Endothelial cell of umbilical vein (primary cell): ENCODE measurements around the gene SPRR1A. TPM values are rescaled to one million over a fixed set of nuclear protein-coding genes. Genes with fewer than 3 reads are reported as not detected.

Experiments used
- BruUV-seq: library from RNA; stranded (reverse); fragments of 400-500 nt; replicated peaks from 2 replicates; lab custom pipeline; 2021; lab: Mats Ljungman, UMichigan
- CTCF ChIA-PET: fragments of 300-600, 350-600 bp; sonication (Branson Sonifier 250); formaldehyde crosslinking; loops from one replicate; lab custom pipeline; 2021; ENCODE audit warnings: antibody characterized with exemption, inconsistent platforms; lab: Charles Lee
- POLR2A ChIA-PET: fragments of 300-600, 350-600 bp; sonication (Branson Sonifier 250); formaldehyde crosslinking; loops from one replicate; lab custom pipeline; 2021; ENCODE audit warnings: antibody characterized with exemption, inconsistent platforms; lab: Charles Lee
- DNase-seq: peaks from one replicate; pipeline ENCODE4 v3.0.0-alpha.2; 2011; ENCODE audit warnings: low read depth, low spot score
- FAIRE-seq: peaks from 2 replicates; lab custom pipeline; 2011; peaks lifted over from hg19 to GRCh38; lab: Jason Lieb, UNC
- H2AFZ ChIP-seq: 2 replicates; pipeline ENCODE4 v1.6.0; 2012; ENCODE audit warnings: low read depth, low read length, control low read depth, inconsistent platforms
- H3K27ac ChIP-seq: 2 replicates; pipeline ENCODE4 v1.5.1; 2011; ENCODE audit warnings: low read depth, mild to moderate bottlenecking, control low read depth, low read length, moderate library complexity; ENCODE audit not compliant: insufficient read depth
- H3K27me3 ChIP-seq, 2 experiments: 2 replicates each; pipeline versions ENCODE4 v1.6.0 to v1.6.1; 2011; ENCODE audit warnings: low read length in 2 of 2, mixed read lengths in 1 of 2; ENCODE audit not compliant: control insufficient read depth in 2 of 2, insufficient read depth in 2 of 2
- H3K36me3 ChIP-seq, 2 experiments: 2 replicates in 1 of 2; 3 replicates in 1 of 2; pipeline ENCODE4 v1.5.1; 2011; ENCODE audit warnings: low read length in 2 of 2, mild to moderate bottlenecking in 1 of 2, moderate library complexity in 1 of 2; ENCODE audit not compliant: control insufficient read depth in 2 of 2, insufficient read depth in 2 of 2; ENCODE audit errors: extremely low read depth in 1 of 2
- H3K4me1 ChIP-seq: 3 replicates; pipeline ENCODE4 v1.5.1; 2011; ENCODE audit warnings: mild to moderate bottlenecking, low read length; ENCODE audit not compliant: control insufficient read depth, insufficient read depth; ENCODE audit errors: extremely low read depth
- H3K4me2 ChIP-seq: 2 replicates; pipeline ENCODE4 v1.6.1; 2011; ENCODE audit warnings: low read length, control low read depth, mixed read lengths; ENCODE audit not compliant: insufficient read depth
- H3K4me3 ChIP-seq, 3 experiments: fragments of 200-600 bp in 1 of 3; sonication (generic), shearing (Covaris generic) in 1 of 3; replicated peaks in 1 of 3; 2 replicates each; pipeline ENCODE4 v1.5.1; 2011 to 2016; ENCODE audit warnings: control low read depth in 3 of 3, low read length in 3 of 3, mild to moderate bottlenecking in 2 of 3, inconsistent platforms in 1 of 3, low read depth in 1 of 3, moderate library complexity in 1 of 3; ENCODE audit not compliant: insufficient read depth in 1 of 3
- H3K79me2 ChIP-seq: 2 replicates; pipeline ENCODE4 v1.6.0; 2012; ENCODE audit warnings: low read length, inconsistent platforms; ENCODE audit not compliant: control insufficient read depth, insufficient read depth
- H3K9ac ChIP-seq: replicated peaks from 2 replicates; pipeline ENCODE3; 2011; ENCODE audit warnings: low read length, control low read depth; ENCODE audit not compliant: insufficient read depth; ENCODE audit errors: extremely low read depth
- H3K9me1 ChIP-seq: replicated peaks from 3 replicates; pipeline ENCODE4 v1.6.0; 2011; ENCODE audit warnings: mild to moderate bottlenecking, low read length; ENCODE audit not compliant: control insufficient read depth, insufficient read depth; ENCODE audit errors: extremely low read depth
- H3K9me3 ChIP-seq: replicated peaks from 2 replicates; pipeline ENCODE4 v1.5.1; 2012; ENCODE audit warnings: low read length, inconsistent platforms; ENCODE audit not compliant: control insufficient read depth, insufficient read depth
- H4K20me1 ChIP-seq: replicated peaks from 2 replicates; pipeline ENCODE3; 2011; ENCODE audit warnings: mild to moderate bottlenecking, low read length; ENCODE audit not compliant: control insufficient read depth, insufficient read depth; ENCODE audit errors: extremely low read depth
- EZH2 ChIP-seq: IDR thresholded peaks from 2 replicates; pipeline ENCODE4 v1.6.1; 2012; ENCODE audit warnings: borderline replicate concordance, low read depth, mild to moderate bottlenecking, moderate library complexity, low read length, inconsistent platforms; ENCODE audit not compliant: severe bottlenecking
- FOS ChIP-seq: IDR thresholded peaks from 2 replicates; pipeline ENCODE4 v1.6.1; 2011; ENCODE audit warnings: mild to moderate bottlenecking, low read length, moderate library complexity, borderline replicate concordance; ENCODE audit not compliant: insufficient read depth
- JUN ChIP-seq: IDR thresholded peaks from 2 replicates; pipeline ENCODE4 v1.6.1; 2011; ENCODE audit warnings: borderline replicate concordance, low read depth; ENCODE audit not compliant: insufficient read length, insufficient read depth
- MAX ChIP-seq: IDR thresholded peaks from 2 replicates; pipeline ENCODE4 v1.6.1; 2011; ENCODE audit not compliant: insufficient read depth, insufficient read length
- POLR2A ChIP-seq: IDR thresholded peaks from 2 replicates; pipeline ENCODE4 v1.6.1; 2012; ENCODE audit warnings: low read depth, mild to moderate bottlenecking, control low read depth, low read length
- dilution Hi-C: fragments of 300-500 bp; cut with MboI; formaldehyde crosslinking; loops from one replicate; pipeline ENCODE4 v1.15.0; 2019; ENCODE audit warnings: low sequenced_read_pairs; ENCODE audit not compliant: extremely low pct_ligation_motif_present
- intact Hi-C: fragments of 100-400 bp; cut with micrococcal nuclease; formaldehyde crosslinking; loops from one replicate; pipeline ENCODE4 v1.10.0; 2022
- polyA plus RNA-seq, 4 experiments: library from polyadenylated mRNA; depleted of rRNA in 3 of 4; stranded (reverse) in 3 of 4; unstranded in 1 of 4; fragments of >200 nt; gene quantifications; 2 replicates each; pipeline versions ENCODE4 v1.2.1 to v1.2.3, GENCODE V29; 2011 to 2012; ENCODE audit warnings: missing spikeins in 1 of 4
- total RNA-seq: library from RNA; stranded (reverse); gene quantifications from 2 replicates; pipeline ENCODE4 v1.2.3, GENCODE V29; 2021

Gene SPRR1A
- total and polyA plus RNA-seq, 2 donors (not counting 3 experiments of a cell fraction or from before 2014, with no cell fraction given): not detected

- Histone ChIP-seq H3K27me3 (no peaks in the 10 kb centered on the region), H3K79me2 (no peaks in the 10 kb centered on the region), H4K20me1 (no peaks in the 10 kb centered on the region), H3K4me1 (no peaks in the 10 kb centered on the region), H2AFZ (no peak overlapping the region), H3K4me3 (no peak overlapping the region), H3K36me3 (no peaks in the 10 kb centered on the region), H3K4me2 (no peak overlapping the region), H3K9me1 (no peaks in the 10 kb centered on the region), H3K9ac (no peak overlapping the region), H3K27ac (no peak overlapping the region), H3K9me3 (no peaks in the 10 kb centered on the region)
- dilution Hi-C loops (no loop called here), intact Hi-C loops (no loop called here)
- ChIA-PET CTCF (no interaction called here), POLR2A (no interaction called here)
- no TSS peak for BruUV-seq
- TF ChIP-seq EZH2: no peak
- no peak for TF ChIP-seq MAX
- TF ChIP-seq FOS: no peak
- no peak for DNase-seq
- FAIRE-seq: no peak
Observed at GRCh38 chr1:152967201-152967600, 16.7 kb upstream of the SPRR1A start.

GRCh38 chr1:152968248-152968647 is 15.6 kb upstream of the SPRR1A start:
- DNase-seq (no peak), FAIRE-seq (no peak)
- H3K9me3 ChIP-seq: no peaks in the 10 kb centered on the region
- no peaks in the 10 kb centered on the region for H3K4me1 ChIP-seq
- dilution Hi-C loops (no loop called here), intact Hi-C loops (no loop called here)
- no peak overlapping the region for H3K4me2 ChIP-seq
- no peaks in the 10 kb centered on the region for H3K27me3 ChIP-seq
- TF ChIP-seq POLR2A (no peak), MAX (no peak), EZH2 (no peak), JUN (no peak)
- no peaks in the 10 kb centered on the region for H3K9me1 ChIP-seq
- H2AFZ ChIP-seq: no peak overlapping the region
- no TSS peak for BruUV-seq
- H3K9ac ChIP-seq: no peak overlapping the region
- no peaks in the 10 kb centered on the region for H4K20me1 ChIP-seq
- no peak overlapping the region for H3K4me3 ChIP-seq
- CTCF ChIA-PET: no interaction called here
- no peak overlapping the region for H3K27ac ChIP-seq
- H3K36me3 ChIP-seq: no peaks in the 10 kb centered on the region
- no peaks in the 10 kb centered on the region for H3K79me2 ChIP-seq
- POLR2A ChIA-PET: no interaction called here
